SJSA1 (cell line): Measurements from ENCODE around the gene SLC17A4. TPM values are rescaled to one million over a fixed set of nuclear protein-coding genes. Genes with fewer than 3 reads are reported as not detected.
A peak's percentile ranks its signal among the peaks of the same experiment; 100 is the strongest.

Experiments
- DNase-seq, 2 experiments: peaks; one replicate each; pipeline ENCODE4 v3.0.0-alpha.2; 2015 to 2020; ENCODE audit warnings: low spot score in 2 of 2, low read depth in 1 of 2
- H3K27ac ChIP-seq: fragments of 250-450 bp; sonication (Bioruptor Pico); 2 replicates; pipeline ENCODE4 v1.5.1; 2020; ENCODE audit warnings: mild to moderate bottlenecking, moderate library complexity
- H3K27me3 ChIP-seq: fragments of 250-450 bp; sonication (Bioruptor Pico); replicated peaks from 2 replicates; pipeline ENCODE4 v1.5.1; 2020; ENCODE audit warnings: mild to moderate bottlenecking, moderate library complexity
- H3K36me3 ChIP-seq: fragments of 250-450 bp; sonication (Bioruptor Pico); 2 replicates; pipeline ENCODE4 v1.5.1; 2020; ENCODE audit warnings: mild to moderate bottlenecking
- H3K4me1 ChIP-seq: fragments of 250-450 bp; sonication (Bioruptor Pico); replicated peaks from 2 replicates; pipeline ENCODE4 v1.6.1; 2021; ENCODE audit warnings: mild to moderate bottlenecking
- H3K4me3 ChIP-seq: fragments of 250-450 bp; sonication (Bioruptor Pico); 2 replicates; pipeline ENCODE4 v1.5.1; 2020; ENCODE audit warnings: mild to moderate bottlenecking
- H3K9me3 ChIP-seq: fragments of 250-450 bp; sonication (Bioruptor Pico); replicated peaks from 2 replicates; pipeline ENCODE4 v1.5.1; 2020; ENCODE audit warnings: mild to moderate bottlenecking
- total RNA-seq: library from RNA; depleted of rRNA; stranded (reverse); fragments of >200 nt; shearing (Covaris generic); gene quantifications from 2 replicates; pipeline ENCODE4 v1.2.3, GENCODE V29; 2014

The SLC17A4 gene
- total RNA-seq, 1 experiment from 2014 or later: not detected

GRCh38 chr6:25764611-25765010, 10.1 kb downstream of the SLC17A4 start:
- Histone ChIP-seq H3K27me3 (peaks cover 2% of the 10 kb centered on the region; the same call in 1 of the 2 replicates), H3K4me1 (no peaks in the 10 kb centered on the region)
- no peak for DNase-seq

GRCh38 chr6:25768566-25768965, 14.0 kb downstream of the SLC17A4 start:
- DNase-seq: no peak
- no peak overlapping the region for H3K27ac ChIP-seq
- H3K36me3 ChIP-seq: no peaks in the 10 kb centered on the region
- no peaks in the 10 kb centered on the region for H3K9me3 ChIP-seq
- H3K4me3 ChIP-seq: no peak overlapping the region
- no peaks in the 10 kb centered on the region; the same call in 1 of the 2 replicates for H3K27me3 ChIP-seq
- no peaks in the 10 kb centered on the region for H3K4me1 ChIP-seq

More at GRCh38 chr6:25764611-25765010, 10.1 kb downstream of the SLC17A4 start:
- no peaks in the 10 kb centered on the region for H3K36me3 ChIP-seq
- H3K27ac ChIP-seq: no peak overlapping the region
- H3K4me3 ChIP-seq: no peak overlapping the region
- H3K9me3 ChIP-seq: no peaks in the 10 kb centered on the region

GRCh38 chr6:25769983-25770382, 15.4 kb downstream of the SLC17A4 start:
- no peak overlapping the region for H3K4me3 ChIP-seq
- H3K27me3 ChIP-seq: no peaks in the 10 kb centered on the region; the same call in 1 of the 2 replicates
- H3K9me3 ChIP-seq: no peaks in the 10 kb centered on the region
- no peaks in the 10 kb centered on the region for H3K4me1 ChIP-seq
- no peak overlapping the region for H3K27ac ChIP-seq
- H3K36me3 ChIP-seq: no peaks in the 10 kb centered on the region
- DNase-seq: no peak

- Histone ChIP-seq H3K4me1 (no peaks in the 10 kb centered on the region), H3K9me3 (no peaks in the 10 kb centered on the region), H3K36me3 (no peaks in the 10 kb centered on the region), H3K4me3 (no peak overlapping the region), H3K27ac (no peak overlapping the region), H3K27me3 (no peaks in the 10 kb centered on the region)
- DNase-seq: no peak
Measured at GRCh38 chr6:25774120-25774715, 19.7 kb downstream of the SLC17A4 start.

GRCh38 chr6:25777031-25777430, 22.5 kb downstream of the SLC17A4 start:
- DNase-seq: no peak

GRCh38 chr6:25777856-25778649, 23.5 kb downstream of the SLC17A4 start:
- no peaks in the 10 kb centered on the region for H3K36me3 ChIP-seq
- no peak overlapping the region for H3K27ac ChIP-seq
- H3K27me3 ChIP-seq: no peaks in the 10 kb centered on the region
- DNase-seq: no peak
- H3K9me3 ChIP-seq: no peaks in the 10 kb centered on the region
- no peaks in the 10 kb centered on the region for H3K4me1 ChIP-seq
- no peak overlapping the region for H3K4me3 ChIP-seq

More at GRCh38 chr6:25777031-25777430, 22.5 kb downstream of the SLC17A4 start:
- H3K36me3 ChIP-seq: no peaks in the 10 kb centered on the region
- H3K27ac ChIP-seq: no peak overlapping the region
- H3K4me1 ChIP-seq: no peaks in the 10 kb centered on the region
- H3K4me3 ChIP-seq: no peak overlapping the region
- H3K9me3 ChIP-seq: no peaks in the 10 kb centered on the region
- no peaks in the 10 kb centered on the region for H3K27me3 ChIP-seq

GRCh38 chr6:25781134-25781533, 26.6 kb downstream of the SLC17A4 start:
- DNase-seq: no peak
- no peaks in the 10 kb centered on the region for H3K36me3 ChIP-seq
- H3K27me3 ChIP-seq: no peaks in the 10 kb centered on the region
- no peaks in the 10 kb centered on the region for H3K4me1 ChIP-seq
- H3K27ac ChIP-seq: no peak overlapping the region
- H3K9me3 ChIP-seq: no peaks in the 10 kb centered on the region
- no peak overlapping the region for H3K4me3 ChIP-seq

GRCh38 chr6:25787428-25787827, 32.9 kb downstream of the SLC17A4 start:
- no peaks in the 10 kb centered on the region for H3K9me3 ChIP-seq
- no peaks in the 10 kb centered on the region for H3K4me1 ChIP-seq
- no peaks in the 10 kb centered on the region for H3K27me3 ChIP-seq
- H3K36me3 ChIP-seq: no peaks in the 10 kb centered on the region
- no peak for DNase-seq
- no peak overlapping the region for H3K4me3 ChIP-seq
- no peak overlapping the region for H3K27ac ChIP-seq

- H3K4me3 ChIP-seq: no peak overlapping the region
- DNase-seq: peak; percentile 18 to 52
- no peaks in the 10 kb centered on the region for H3K9me3 ChIP-seq
Measured at GRCh38 chr6:25788305-25788922, 33.9 kb downstream of the SLC17A4 start.

GRCh38 chr6:25789475-25789874, 34.9 kb downstream of the SLC17A4 start:
- DNase-seq: no peak
- H3K4me1 ChIP-seq: no peaks in the 10 kb centered on the region
- H3K27me3 ChIP-seq: no peaks in the 10 kb centered on the region
- no peaks in the 10 kb centered on the region for H3K36me3 ChIP-seq
- H3K4me3 ChIP-seq: no peak overlapping the region
- no peaks in the 10 kb centered on the region for H3K9me3 ChIP-seq
- H3K27ac ChIP-seq: no peak overlapping the region

More at GRCh38 chr6:25788305-25788922, 33.9 kb downstream of the SLC17A4 start:
- no peak overlapping the region for H3K27ac ChIP-seq
- no peaks in the 10 kb centered on the region for H3K4me1 ChIP-seq
- H3K27me3 ChIP-seq: no peaks in the 10 kb centered on the region
- no peaks in the 10 kb centered on the region for H3K36me3 ChIP-seq

GRCh38 chr6:25792016-25792415, 37.5 kb downstream of the SLC17A4 start:
- H3K9me3 ChIP-seq: no peaks in the 10 kb centered on the region
- no peaks in the 10 kb centered on the region for H3K36me3 ChIP-seq
- H3K4me3 ChIP-seq: no peak overlapping the region
- no peaks in the 10 kb centered on the region for H3K4me1 ChIP-seq
- no peak for DNase-seq
- H3K27ac ChIP-seq: no peak overlapping the region
- no peaks in the 10 kb centered on the region for H3K27me3 ChIP-seq

- no peaks in the 10 kb centered on the region for H3K9me3 ChIP-seq
- DNase-seq: no peak
- H3K27ac ChIP-seq: no peak overlapping the region
- no peak overlapping the region for H3K4me3 ChIP-seq
- no peaks in the 10 kb centered on the region; the same call in 1 of the 2 replicates for H3K27me3 ChIP-seq
- H3K36me3 ChIP-seq: no peaks in the 10 kb centered on the region
- H3K4me1 ChIP-seq: no peaks in the 10 kb centered on the region
Measured at GRCh38 chr6:25793970-25794369, 39.4 kb downstream of the SLC17A4 start.

- no peaks in the 10 kb centered on the region; the same call in 1 of the 2 replicates for H3K27me3 ChIP-seq
- H3K36me3 ChIP-seq: no peaks in the 10 kb centered on the region
- H3K27ac ChIP-seq: no peak overlapping the region
- H3K9me3 ChIP-seq: no peaks in the 10 kb centered on the region
- no peak for DNase-seq
- H3K4me3 ChIP-seq: no peak overlapping the region
- no peaks in the 10 kb centered on the region for H3K4me1 ChIP-seq
Measured at GRCh38 chr6:25794784-25795183, 40.2 kb downstream of the SLC17A4 start.

GRCh38 chr6:25801436-25801835, 46.9 kb downstream of the SLC17A4 start:
- H3K27me3 ChIP-seq: no peaks in the 10 kb centered on the region; the same call in 1 of the 2 replicates
- no peaks in the 10 kb centered on the region for H3K9me3 ChIP-seq
- DNase-seq: no peak

More at GRCh38 chr6:25801436-25801835, 46.9 kb downstream of the SLC17A4 start:
- Histone ChIP-seq H3K27ac (no peak overlapping the region), H3K36me3 (no peaks in the 10 kb centered on the region), H3K4me1 (no peaks in the 10 kb centered on the region), H3K4me3 (no peak overlapping the region)
